HepG2 (cell line): ENCODE data around the gene PPP2R5C. TPM values are rescaled to one million over a fixed set of nuclear protein-coding genes. Genes with fewer than 3 reads are reported as not detected.

Source experiments
- ADNP ChIP-seq: sonication (generic); formaldehyde crosslinking; IDR thresholded peaks from 2 replicates; pipeline ENCODE4 v1.4.0; 2020; ENCODE audit warnings: missing genetic modification reagents
- FOXO1 ChIP-seq: sonication (generic); formaldehyde crosslinking; IDR thresholded peaks from 2 replicates; pipeline ENCODE4 v1.4.0; 2020; ENCODE audit warnings: missing genetic modification reagents
- HCFC1 ChIP-seq: fragments of 150-350 bp; IDR thresholded peaks from 2 replicates; pipeline ENCODE4 v1.6.1; 2014; ENCODE audit warnings: low read depth, low read length
- HNRNPL ChIP-seq: fragments of 200-400 bp; formaldehyde crosslinking; IDR thresholded peaks from 2 replicates; pipeline ENCODE4 v1.6.1; 2017; ENCODE audit warnings: mild to moderate bottlenecking, low read depth, low read length
- HOXD1 ChIP-seq: sonication (generic); formaldehyde crosslinking; IDR thresholded peaks from 2 replicates; pipeline ENCODE4 v1.5.0; 2020; ENCODE audit warnings: missing genetic modification reagents
- RCOR2 ChIP-seq: IDR thresholded peaks from 2 replicates; pipeline ENCODE4 v1.6.1; 2016; ENCODE audit warnings: missing biosample characterization, missing genetic modification reagents
- SRY ChIP-seq: sonication (generic); formaldehyde crosslinking; IDR thresholded peaks from 2 replicates; pipeline ENCODE4 v1.8.0; 2022; ENCODE audit warnings: mild to moderate bottlenecking, missing genetic modification reagents
- SSRP1 ChIP-seq: IDR thresholded peaks from 2 replicates; pipeline ENCODE4 v1.6.1; 2016; ENCODE audit warnings: control low read depth
- XBP1 ChIP-seq: sonication (generic); formaldehyde crosslinking; IDR thresholded peaks from 2 replicates; pipeline ENCODE4 v1.5.0; 2020; ENCODE audit warnings: missing genetic modification reagents
- ZC3H13 ChIP-seq: sonication (generic); formaldehyde crosslinking; IDR thresholded peaks from 2 replicates; pipeline ENCODE4 v1.8.1; 2023; ENCODE audit warnings: mild to moderate bottlenecking, missing genetic modification reagents, moderate library complexity
- ZNF546 ChIP-seq: sonication (generic); formaldehyde crosslinking; conservative IDR thresholded peaks from 2 replicates; pipeline ENCODE4 v1.8.1; 2023; ENCODE audit warnings: mild to moderate bottlenecking, missing genetic modification reagents
- ZNF720 ChIP-seq: sonication (generic); formaldehyde crosslinking; IDR thresholded peaks from 2 replicates; pipeline ENCODE4 v1.4.0; 2020; ENCODE audit warnings: missing genetic modification reagents
- ZNF772 ChIP-seq: sonication (generic); formaldehyde crosslinking; IDR thresholded peaks from 2 replicates; pipeline ENCODE4 v1.5.0; 2020; ENCODE audit warnings: mild to moderate bottlenecking, missing genetic modification reagents
- ZNF777 ChIP-seq: sonication (generic); formaldehyde crosslinking; IDR thresholded peaks from 2 replicates; pipeline ENCODE4 v1.4.0; 2020; ENCODE audit warnings: missing genetic modification reagents
- ZSCAN31 ChIP-seq: sonication (generic); formaldehyde crosslinking; IDR thresholded peaks from 2 replicates; pipeline ENCODE4 v1.5.0; 2020; ENCODE audit warnings: low read depth, mild to moderate bottlenecking, missing genetic modification reagents
- polyA plus RNA-seq, 8 experiments: library from polyadenylated mRNA; depleted of rRNA in 3 of 8; stranded (reverse) in 7 of 8; unstranded in 1 of 8; fragments of >200 nt; fragmentation: Illumina TruSeq in 4 of 8; extraction: Trizol in 4 of 8; gene quantifications; 2 replicates each; pipeline versions ENCODE4 v1.2.1 to v1.2.3, GENCODE V29; 2011 to 2016; ENCODE audit warnings: low read depth in 4 of 8, missing spikeins in 1 of 8, mixed read lengths in 1 of 8; ENCODE audit not compliant: insufficient read depth in 1 of 8
- total RNA-seq, 5 experiments: library from RNA; depleted of rRNA; stranded (reverse); fragments of >200 nt; fragmentation: Illumina TruSeq; extraction: Trizol; gene quantifications; 2 replicates each; pipeline ENCODE4 v1.2.3, GENCODE V29; 2016; ENCODE audit warnings: low read depth in 1 of 5
- TF ChIP-seq, protein P1 (sequence below), 2 experiments: IDR thresholded peaks; 2 replicates each; pipeline ENCODE4 v1.6.1; 2011 to 2012; ENCODE audit warnings: low read length in 2 of 2, borderline replicate concordance in 1 of 2, low read depth in 1 of 2, mild to moderate bottlenecking in 1 of 2, moderate library complexity in 1 of 2
- TF ChIP-seq, protein P2 (sequence below): sonication (generic); formaldehyde crosslinking; IDR thresholded peaks from 2 replicates; pipeline ENCODE4 v1.8.0; 2022; ENCODE audit warnings: mild to moderate bottlenecking, missing genetic modification reagents, borderline replicate concordance
- TF ChIP-seq, protein P3 (sequence below): sonication (generic); formaldehyde crosslinking; IDR thresholded peaks from 2 replicates; pipeline ENCODE4 v1.4.0; 2020; ENCODE audit warnings: missing genetic modification reagents, borderline replicate concordance
- TF ChIP-seq, protein P4 (sequence below): sonication (generic); formaldehyde crosslinking; IDR thresholded peaks from 2 replicates; pipeline ENCODE4 v1.5.0; 2020; ENCODE audit warnings: mild to moderate bottlenecking, missing genetic modification reagents
- TF ChIP-seq, protein P5 (sequence below): sonication (generic); formaldehyde crosslinking; conservative IDR thresholded peaks from 2 replicates; pipeline ENCODE4 v1.8.0; 2022; ENCODE audit warnings: low read depth, missing genetic modification reagents

Gene PPP2R5C
- total and polyA plus RNA-seq, 2 of the 13 experiments (the other 11 are each of a cell fraction or from before 2014, with no cell fraction given) = 74.3 to 78.5 TPM

DNA sequence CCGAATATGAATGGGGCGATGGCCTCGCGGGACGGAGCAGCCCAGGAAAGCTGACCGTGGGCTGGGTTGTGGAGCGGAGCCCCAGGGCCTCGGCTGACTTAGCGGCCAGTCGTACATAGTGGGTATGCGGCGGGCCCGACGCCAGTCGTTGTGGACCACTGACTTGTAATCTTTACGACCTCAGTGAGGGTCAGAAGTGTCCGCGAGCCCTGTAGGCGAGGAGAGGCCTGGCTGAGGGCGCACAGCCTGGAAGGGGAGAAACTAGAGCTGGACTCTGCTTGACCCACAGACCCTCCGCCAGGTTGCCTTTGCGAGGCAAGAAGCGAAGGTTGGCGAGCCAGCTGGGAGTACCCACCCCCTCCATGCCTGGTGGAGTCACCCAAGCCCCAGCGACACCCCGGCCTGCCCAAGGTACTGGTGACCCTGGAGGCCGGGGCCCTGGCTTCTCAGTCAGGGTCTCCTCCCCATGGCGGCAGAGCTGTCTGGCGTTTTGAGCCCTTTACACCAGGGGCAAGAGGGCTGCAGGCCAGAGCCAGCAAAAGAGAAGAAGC, 187.2 kb downstream of the PPP2R5C start (continued):
- no peak for TF ChIP-seq ADNP (CRISPR knock-in tag)
- TF ChIP-seq, protein P1, sequence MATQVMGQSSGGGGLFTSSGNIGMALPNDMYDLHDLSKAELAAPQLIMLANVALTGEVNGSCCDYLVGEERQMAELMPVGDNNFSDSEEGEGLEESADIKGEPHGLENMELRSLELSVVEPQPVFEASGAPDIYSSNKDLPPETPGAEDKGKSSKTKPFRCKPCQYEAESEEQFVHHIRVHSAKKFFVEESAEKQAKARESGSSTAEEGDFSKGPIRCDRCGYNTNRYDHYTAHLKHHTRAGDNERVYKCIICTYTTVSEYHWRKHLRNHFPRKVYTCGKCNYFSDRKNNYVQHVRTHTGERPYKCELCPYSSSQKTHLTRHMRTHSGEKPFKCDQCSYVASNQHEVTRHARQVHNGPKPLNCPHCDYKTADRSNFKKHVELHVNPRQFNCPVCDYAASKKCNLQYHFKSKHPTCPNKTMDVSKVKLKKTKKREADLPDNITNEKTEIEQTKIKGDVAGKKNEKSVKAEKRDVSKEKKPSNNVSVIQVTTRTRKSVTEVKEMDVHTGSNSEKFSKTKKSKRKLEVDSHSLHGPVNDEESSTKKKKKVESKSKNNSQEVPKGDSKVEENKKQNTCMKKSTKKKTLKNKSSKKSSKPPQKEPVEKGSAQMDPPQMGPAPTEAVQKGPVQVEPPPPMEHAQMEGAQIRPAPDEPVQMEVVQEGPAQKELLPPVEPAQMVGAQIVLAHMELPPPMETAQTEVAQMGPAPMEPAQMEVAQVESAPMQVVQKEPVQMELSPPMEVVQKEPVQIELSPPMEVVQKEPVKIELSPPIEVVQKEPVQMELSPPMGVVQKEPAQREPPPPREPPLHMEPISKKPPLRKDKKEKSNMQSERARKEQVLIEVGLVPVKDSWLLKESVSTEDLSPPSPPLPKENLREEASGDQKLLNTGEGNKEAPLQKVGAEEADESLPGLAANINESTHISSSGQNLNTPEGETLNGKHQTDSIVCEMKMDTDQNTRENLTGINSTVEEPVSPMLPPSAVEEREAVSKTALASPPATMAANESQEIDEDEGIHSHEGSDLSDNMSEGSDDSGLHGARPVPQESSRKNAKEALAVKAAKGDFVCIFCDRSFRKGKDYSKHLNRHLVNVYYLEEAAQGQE (IDR thresholded peaks at IDR 0.05; ENCODE audit: borderline replicate concordance in 1 of 2, low read depth in 1 of 2, low read length in 2 of 2) = no peak
- no peak for TF ChIP-seq HOXD1
- no peak for TF ChIP-seq RCOR2 (CRISPR knock-in tag)
- TF ChIP-seq, protein P2, sequence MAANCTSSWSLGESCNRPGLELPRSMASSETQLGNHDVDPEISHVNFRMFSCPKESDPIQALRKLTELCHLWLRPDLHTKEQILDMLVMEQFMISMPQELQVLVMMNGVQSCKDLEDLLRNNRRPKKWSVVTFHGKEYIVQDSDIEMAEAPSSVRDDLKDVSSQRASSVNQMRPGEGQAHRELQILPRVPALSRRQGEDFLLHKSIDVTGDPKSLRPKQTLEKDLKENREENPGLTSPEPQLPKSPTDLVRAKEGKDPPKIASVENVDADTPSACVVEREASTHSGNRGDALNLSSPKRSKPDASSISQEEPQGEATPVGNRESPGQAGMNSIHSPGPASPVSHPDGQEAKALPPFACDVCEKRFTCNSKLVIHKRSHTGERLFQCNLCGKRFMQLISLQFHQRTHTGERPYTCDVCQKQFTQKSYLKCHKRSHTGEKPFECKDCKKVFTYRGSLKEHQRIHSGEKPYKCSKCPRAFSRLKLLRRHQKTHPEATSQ = no peak
- TF ChIP-seq, protein P3, sequence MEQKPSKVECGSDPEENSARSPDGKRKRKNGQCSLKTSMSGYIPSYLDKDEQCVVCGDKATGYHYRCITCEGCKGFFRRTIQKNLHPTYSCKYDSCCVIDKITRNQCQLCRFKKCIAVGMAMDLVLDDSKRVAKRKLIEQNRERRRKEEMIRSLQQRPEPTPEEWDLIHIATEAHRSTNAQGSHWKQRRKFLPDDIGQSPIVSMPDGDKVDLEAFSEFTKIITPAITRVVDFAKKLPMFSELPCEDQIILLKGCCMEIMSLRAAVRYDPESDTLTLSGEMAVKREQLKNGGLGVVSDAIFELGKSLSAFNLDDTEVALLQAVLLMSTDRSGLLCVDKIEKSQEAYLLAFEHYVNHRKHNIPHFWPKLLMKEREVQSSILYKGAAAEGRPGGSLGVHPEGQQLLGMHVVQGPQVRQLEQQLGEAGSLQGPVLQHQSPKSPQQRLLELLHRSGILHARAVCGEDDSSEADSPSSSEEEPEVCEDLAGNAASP (CRISPR knock-in tag) = peak; percentile 23; the same call in 1 of the 2 replicates
- TF ChIP-seq, protein P4, sequence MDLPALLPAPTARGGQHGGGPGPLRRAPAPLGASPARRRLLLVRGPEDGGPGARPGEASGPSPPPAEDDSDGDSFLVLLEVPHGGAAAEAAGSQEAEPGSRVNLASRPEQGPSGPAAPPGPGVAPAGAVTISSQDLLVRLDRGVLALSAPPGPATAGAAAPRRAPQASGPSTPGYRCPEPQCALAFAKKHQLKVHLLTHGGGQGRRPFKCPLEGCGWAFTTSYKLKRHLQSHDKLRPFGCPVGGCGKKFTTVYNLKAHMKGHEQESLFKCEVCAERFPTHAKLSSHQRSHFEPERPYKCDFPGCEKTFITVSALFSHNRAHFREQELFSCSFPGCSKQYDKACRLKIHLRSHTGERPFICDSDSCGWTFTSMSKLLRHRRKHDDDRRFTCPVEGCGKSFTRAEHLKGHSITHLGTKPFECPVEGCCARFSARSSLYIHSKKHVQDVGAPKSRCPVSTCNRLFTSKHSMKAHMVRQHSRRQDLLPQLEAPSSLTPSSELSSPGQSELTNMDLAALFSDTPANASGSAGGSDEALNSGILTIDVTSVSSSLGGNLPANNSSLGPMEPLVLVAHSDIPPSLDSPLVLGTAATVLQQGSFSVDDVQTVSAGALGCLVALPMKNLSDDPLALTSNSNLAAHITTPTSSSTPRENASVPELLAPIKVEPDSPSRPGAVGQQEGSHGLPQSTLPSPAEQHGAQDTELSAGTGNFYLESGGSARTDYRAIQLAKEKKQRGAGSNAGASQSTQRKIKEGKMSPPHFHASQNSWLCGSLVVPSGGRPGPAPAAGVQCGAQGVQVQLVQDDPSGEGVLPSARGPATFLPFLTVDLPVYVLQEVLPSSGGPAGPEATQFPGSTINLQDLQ = 0 out of 2 replicates have a peak, but pooled peaks have one; percentile 3
- no peak for TF ChIP-seq HCFC1
- 0 out of 2 replicates have a peak, but pooled peaks have one; percentile 10 for TF ChIP-seq ZNF777 (CRISPR knock-in tag)
- TF ChIP-seq HNRNPL = 0 out of 2 replicates have a peak, but pooled peaks have one; percentile 8
- TF ChIP-seq FOXO1 = 0 out of 2 replicates have a peak, but pooled peaks have one; percentile 15
- peak; percentile 72; the same call in 1 of the 2 replicates for TF ChIP-seq ZNF546 (CRISPR knock-in tag)
- 0 out of 2 replicates have a peak, but pooled peaks have one; percentile 55 for TF ChIP-seq ZNF772 (CRISPR knock-in tag)
- TF ChIP-seq ZC3H13 (CRISPR knock-in tag) = 0 out of 2 replicates have a peak, but pooled peaks have one; percentile 65
- TF ChIP-seq SRY (CRISPR knock-in tag) = peak; percentile 90; the same call in 1 of the 2 replicates
- no peak for TF ChIP-seq XBP1 (CRISPR knock-in tag)
- TF ChIP-seq, protein P5, sequence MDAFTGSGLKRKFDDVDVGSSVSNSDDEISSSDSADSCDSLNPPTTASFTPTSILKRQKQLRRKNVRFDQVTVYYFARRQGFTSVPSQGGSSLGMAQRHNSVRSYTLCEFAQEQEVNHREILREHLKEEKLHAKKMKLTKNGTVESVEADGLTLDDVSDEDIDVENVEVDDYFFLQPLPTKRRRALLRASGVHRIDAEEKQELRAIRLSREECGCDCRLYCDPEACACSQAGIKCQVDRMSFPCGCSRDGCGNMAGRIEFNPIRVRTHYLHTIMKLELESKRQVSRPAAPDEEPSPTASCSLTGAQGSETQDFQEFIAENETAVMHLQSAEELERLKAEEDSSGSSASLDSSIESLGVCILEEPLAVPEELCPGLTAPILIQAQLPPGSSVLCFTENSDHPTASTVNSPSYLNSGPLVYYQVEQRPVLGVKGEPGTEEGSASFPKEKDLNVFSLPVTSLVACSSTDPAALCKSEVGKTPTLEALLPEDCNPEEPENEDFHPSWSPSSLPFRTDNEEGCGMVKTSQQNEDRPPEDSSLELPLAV = no peak
- TF ChIP-seq SSRP1 (CRISPR knock-in tag) = no peak
- peak; percentile 67 for TF ChIP-seq ZSCAN31 (CRISPR knock-in tag)
- TF ChIP-seq ZNF720 (CRISPR knock-in tag) = no peak
